IMR-90 (cell line): ENCODE measurements around the gene RNF123. TPM values are rescaled to one million over a fixed set of nuclear protein-coding genes. Genes with fewer than 3 reads are reported as not detected.

Experiments used
- microRNA-seq, 2 experiments: library from miRNA; stranded (forward) in 1 of 2; unstranded in 1 of 2; fragments of 10-50 nt in 1 of 2; fragments of <30 nt in 1 of 2; gene quantifications in 1 of 2; microRNA quantifications in 1 of 2; one replicate each; pipeline versions ENCODE3 to v1.1.0; 2013 to 2020; ENCODE audit not compliant: insufficient read depth in 1 of 2, insufficient read length in 1 of 2, unreplicated experiment in 1 of 2
- polyA plus RNA-seq, 3 experiments: library from polyadenylated mRNA; depleted of rRNA; stranded (reverse); fragments of >200 nt; gene quantifications; 2 replicates each; pipeline ENCODE4 v1.2.3, GENCODE V29; 2012; ENCODE audit warnings: low replicate concordance in 1 of 3
- small RNA-seq, 5 experiments: library from RNA; depleted of rRNA; stranded (forward); fragments of <200 nt; gene quantifications; one replicate each; pipeline ENCODE3, GENCODE V24; 2012
- total RNA-seq: library from RNA; depleted of rRNA; stranded (reverse); fragments of >200 nt; gene quantifications from 2 replicates; pipeline ENCODE4 v1.2.3, GENCODE V29; 2012; rRNA removed

Gene RNF123
- total and polyA plus RNA-seq, 2 of the 4 experiments (the other 2 are of a cell fraction): 13.4 to 37.7 TPM

Small RNAs within 50 kb of the gene (microRNA-seq; reads per million reads assigned to microRNA genes)
- gene AMIGO3 (ENCODE audit: insufficient read depth, insufficient read length) (not detected), gene COX6CP14 (ENCODE audit: insufficient read depth, insufficient read length) (not detected)

Small RNAs within 50 kb of the gene (small RNA-seq; reads per million reads assigned to genes)
- 0 reads per million in 5 experiments for gene AMIGO3
- 0 reads per million in 5 experiments for gene COX6CP14

Other genes starting within 250 kb of the RNF123 start
- gene DAG1, start 219.3 kb upstream of the RNF123 start, total RNA-seq: 30.8 and 31.0 TPM in 2 replicates
- 40.2 and 41.0 TPM in 2 replicates for gene DAG1, start 219.3 kb upstream of the RNF123 start, polyA plus RNA-seq (2012; rRNA removed)
- gene BSN, start 135.1 kb upstream of the RNF123 start, total RNA-seq: under 0.01 TPM in 2 replicates
- 0.03 and 0.04 TPM in 2 replicates for gene BSN, start 135.1 kb upstream of the RNF123 start, polyA plus RNA-seq (2012; rRNA removed)
- gene APEH, start 15.2 kb upstream of the RNF123 start, total RNA-seq: 116 and 142 TPM in 2 replicates
- 84.3 and 89.2 TPM in 2 replicates for gene APEH, start 15.2 kb upstream of the RNF123 start, polyA plus RNA-seq (2012; rRNA removed)
- gene MST1, start 83 bp upstream of the RNF123 start, total RNA-seq: 1.1 and 1.3 TPM in 2 replicates
- gene MST1, start 83 bp upstream of the RNF123 start, polyA plus RNA-seq (2012; rRNA removed): 13.0 and 16.6 TPM in 2 replicates
- gene AMIGO3, start 30.1 kb downstream of the RNF123 start, total RNA-seq: not detected in 2 replicates
- gene AMIGO3, start 30.1 kb downstream of the RNF123 start, polyA plus RNA-seq (2012; rRNA removed): 1.5 and 2.7 TPM in 2 replicates
- 35.8 and 37.3 TPM in 2 replicates for gene GMPPB, start 34.4 kb downstream of the RNF123 start, total RNA-seq
- gene GMPPB, start 34.4 kb downstream of the RNF123 start, polyA plus RNA-seq (2012; rRNA removed): 27.9 and 29.5 TPM in 2 replicates
- gene IP6K1, start 97.0 kb downstream of the RNF123 start, total RNA-seq: 28.6 and 28.7 TPM in 2 replicates
- 28.3 and 31.2 TPM in 2 replicates for gene IP6K1, start 97.0 kb downstream of the RNF123 start, polyA plus RNA-seq (2012; rRNA removed)
- not detected in 2 replicates for gene CDHR4, start 110.3 kb downstream of the RNF123 start, total RNA-seq
- gene CDHR4, start 110.3 kb downstream of the RNF123 start, polyA plus RNA-seq (2012; rRNA removed): 0.07 TPM in 1 of 2 replicates, not detected in the other
- gene INKA1, start 113.7 kb downstream of the RNF123 start, total RNA-seq: 2.3 and 2.8 TPM in 2 replicates
- 4.5 and 5.4 TPM in 2 replicates for gene INKA1, start 113.7 kb downstream of the RNF123 start, polyA plus RNA-seq (2012; rRNA removed)
- 15.3 and 18.6 TPM in 2 replicates for gene UBA7, start 124.4 kb downstream of the RNF123 start, total RNA-seq
- 57.0 and 57.8 TPM in 2 replicates for gene UBA7, start 124.4 kb downstream of the RNF123 start, polyA plus RNA-seq (2012; rRNA removed)
- gene TRAIP, start 167.0 kb downstream of the RNF123 start, total RNA-seq: 5.3 and 6.3 TPM in 2 replicates
- gene TRAIP, start 167.0 kb downstream of the RNF123 start, polyA plus RNA-seq (2012; rRNA removed): 9.2 and 10.0 TPM in 2 replicates
- not detected in 2 replicates for gene CAMKV, start 180.3 kb downstream of the RNF123 start, total RNA-seq
- gene CAMKV, start 180.3 kb downstream of the RNF123 start, polyA plus RNA-seq (2012; rRNA removed): not detected in 2 replicates
- under 0.01 TPM in 1 of 2 replicates, not detected in the other for gene MST1R, start 214.3 kb downstream of the RNF123 start, total RNA-seq
- 0.10 and 0.14 TPM in 2 replicates for gene MST1R, start 214.3 kb downstream of the RNF123 start, polyA plus RNA-seq (2012; rRNA removed)
- 6.9 and 8.2 TPM in 2 replicates for gene MON1A, start 240.3 kb downstream of the RNF123 start, total RNA-seq
- gene MON1A, start 240.3 kb downstream of the RNF123 start, polyA plus RNA-seq (2012; rRNA removed): 13.5 and 18.1 TPM in 2 replicates